Astrocyte of the spinal cord (primary cell): ENCODE measurements around the gene POLDIP3.
A peak's percentile ranks its signal among the peaks of the same experiment; 100 is the strongest.

Experiments used
- DNase-seq: peaks from one replicate; pipeline ENCODE4 v3.0.0; 2011; ENCODE audit warnings: low read depth, low spot score
- H3K4me3 ChIP-seq: 2 replicates; pipeline ENCODE4 v1.5.1; 2011; ENCODE audit warnings: low read depth, mild to moderate bottlenecking, low read length, moderate library complexity
- in situ Hi-C: cut with HindIII; loops from 2 replicates; pipeline ENCODE4 v1.10.0; 2017; ENCODE audit warnings: low sequenced_read_pairs
- TF ChIP-seq, protein P1 (sequence below): IDR thresholded peaks from 2 replicates; pipeline ENCODE4 v1.5.1; 2012; ENCODE audit warnings: low read depth, mild to moderate bottlenecking, low read length, inconsistent platforms

POLDIP3 gene

DNA sequence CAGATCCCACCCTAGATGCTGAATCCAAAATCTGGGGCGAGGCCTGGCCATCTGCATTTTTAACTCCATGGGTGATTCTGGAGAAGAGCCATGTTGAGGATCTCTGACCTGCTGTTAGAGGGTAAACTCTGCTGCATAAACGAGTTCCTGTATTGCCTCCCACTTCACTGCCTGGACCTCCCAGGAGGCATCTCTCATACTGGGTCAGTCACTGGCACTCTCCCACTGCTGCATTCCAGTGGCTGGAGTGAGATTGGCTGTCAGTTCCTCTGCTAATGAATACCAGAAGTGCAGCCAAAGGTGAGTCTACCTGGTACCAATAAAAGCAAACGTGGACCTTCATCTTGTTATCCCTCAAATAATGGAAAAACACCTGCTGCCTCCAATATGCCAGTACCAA, 10.3 kb downstream of the POLDIP3 start:
- TF ChIP-seq, protein P1, sequence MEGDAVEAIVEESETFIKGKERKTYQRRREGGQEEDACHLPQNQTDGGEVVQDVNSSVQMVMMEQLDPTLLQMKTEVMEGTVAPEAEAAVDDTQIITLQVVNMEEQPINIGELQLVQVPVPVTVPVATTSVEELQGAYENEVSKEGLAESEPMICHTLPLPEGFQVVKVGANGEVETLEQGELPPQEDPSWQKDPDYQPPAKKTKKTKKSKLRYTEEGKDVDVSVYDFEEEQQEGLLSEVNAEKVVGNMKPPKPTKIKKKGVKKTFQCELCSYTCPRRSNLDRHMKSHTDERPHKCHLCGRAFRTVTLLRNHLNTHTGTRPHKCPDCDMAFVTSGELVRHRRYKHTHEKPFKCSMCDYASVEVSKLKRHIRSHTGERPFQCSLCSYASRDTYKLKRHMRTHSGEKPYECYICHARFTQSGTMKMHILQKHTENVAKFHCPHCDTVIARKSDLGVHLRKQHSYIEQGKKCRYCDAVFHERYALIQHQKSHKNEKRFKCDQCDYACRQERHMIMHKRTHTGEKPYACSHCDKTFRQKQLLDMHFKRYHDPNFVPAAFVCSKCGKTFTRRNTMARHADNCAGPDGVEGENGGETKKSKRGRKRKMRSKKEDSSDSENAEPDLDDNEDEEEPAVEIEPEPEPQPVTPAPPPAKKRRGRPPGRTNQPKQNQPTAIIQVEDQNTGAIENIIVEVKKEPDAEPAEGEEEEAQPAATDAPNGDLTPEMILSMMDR, result no peak
- DNase-seq, result no peak
- no peak overlapping the region for H3K4me3 ChIP-seq
- in situ Hi-C loops, result no loop called here

- no peak overlapping the region for H3K4me3 ChIP-seq
- TF ChIP-seq, protein P1, result no peak
- DNase-seq, result no peak
- in situ Hi-C loops, result no loop called here
Measured at GRCh38 chr22:42603427-42603826, 11.3 kb downstream of the POLDIP3 start.

DNA sequence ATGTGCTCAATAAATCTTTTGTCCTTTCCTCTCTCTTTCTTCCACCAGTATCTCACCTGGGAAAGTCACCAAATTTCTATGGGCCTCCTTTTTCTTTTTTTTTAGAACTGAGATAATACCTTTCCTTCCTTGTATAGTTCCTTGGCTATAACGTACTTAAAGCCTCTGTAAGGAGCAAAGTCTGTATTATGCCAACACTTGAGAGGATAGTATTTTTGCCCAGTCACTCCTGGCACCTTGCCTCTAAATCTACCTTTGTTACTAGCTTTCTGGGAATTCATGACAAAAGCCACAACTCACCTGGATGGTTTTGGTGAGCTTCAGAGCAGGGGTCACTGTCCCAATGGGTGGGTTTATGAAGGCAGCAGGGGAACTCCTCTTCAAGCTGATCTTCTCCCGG, 12.2 kb downstream of the POLDIP3 start:
- in situ Hi-C loops, result no loop called here
- DNase-seq, result no peak
- TF ChIP-seq, protein P1, result no peak
- H3K4me3 ChIP-seq, result no peak overlapping the region

- DNase-seq, result no peak
- TF ChIP-seq, protein P1, result no peak
- in situ Hi-C loops, result no loop called here
Measured at GRCh38 chr22:42601879-42602465, 12.7 kb downstream of the POLDIP3 start.

GRCh38 chr22:42596863-42597530, 17.7 kb downstream of the POLDIP3 start:
- in situ Hi-C loops, result no loop called here
- TF ChIP-seq, protein P1, result no peak
- no peak overlapping the region for H3K4me3 ChIP-seq
- no peak for DNase-seq

More at GRCh38 chr22:42601879-42602465, 12.7 kb downstream of the POLDIP3 start:
- no peak overlapping the region for H3K4me3 ChIP-seq

DNA sequence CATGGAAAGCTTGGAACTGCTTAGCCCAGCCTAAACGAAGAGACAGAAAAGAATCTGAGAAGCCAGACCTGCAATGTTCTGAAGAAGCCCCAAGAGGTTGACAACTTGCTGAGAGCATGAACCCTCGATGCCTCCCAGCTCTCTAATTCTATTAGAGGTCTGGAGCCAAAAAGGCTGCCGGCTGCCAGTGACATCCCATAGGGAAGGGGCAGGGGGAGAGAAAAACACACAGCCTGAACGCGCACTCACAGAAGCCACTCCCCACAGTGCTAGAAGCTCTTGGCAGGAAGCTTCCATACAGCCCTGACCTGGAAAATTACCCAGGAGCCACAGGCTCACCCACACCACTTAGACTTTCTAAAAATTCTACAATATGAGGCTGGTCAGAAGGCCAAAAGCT, 18.3 kb downstream of the POLDIP3 start:
- DNase-seq, result peak; percentile 27
- TF ChIP-seq, protein P1, result no peak
- no peak overlapping the region for H3K4me3 ChIP-seq
- in situ Hi-C loops, result no loop called here
